ENCODE data around the gene STK26. TPM values are rescaled to one million over a fixed set of nuclear protein-coding genes. Genes with fewer than 3 reads are reported as not detected.

The STK26 gene
- total RNA-seq, 1 experiment from 2014 or later, result 50.7 TPM

DNA sequence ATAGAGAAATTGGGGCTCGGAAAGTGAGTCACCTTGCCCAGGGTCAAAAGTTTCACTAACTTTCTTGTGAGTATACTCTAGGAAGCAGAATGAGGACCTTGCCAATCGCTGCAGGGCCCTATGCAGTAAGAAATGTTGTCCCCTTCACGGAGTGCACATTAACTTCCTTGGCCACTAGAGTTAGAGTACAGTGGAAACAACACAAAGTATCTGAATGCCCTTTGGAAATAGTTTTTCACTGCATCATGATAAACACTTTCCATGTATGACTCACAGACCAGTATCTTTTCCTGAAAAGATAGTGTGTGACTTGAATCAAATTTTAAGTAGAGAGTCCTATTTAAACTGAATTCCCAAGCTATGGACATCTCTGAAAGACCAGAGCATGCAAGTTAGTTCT, 45.5 kb upstream of the STK26 start:
- Histone ChIP-seq H3K27ac (ENCODE audit: low read length) (no peak overlapping the region), H3K4me1 (ENCODE audit: insufficient read depth, low read length) (no peaks in the 10 kb centered on the region), H3K4me2 (ENCODE audit: low read length) (no peak overlapping the region), H3K4me3 (ENCODE audit: low read length) (no peak overlapping the region), H3K9me2 (replicated peaks; ENCODE audit: low read length) (no peaks in the 10 kb centered on the region), H2AFZ (ENCODE audit: low read length) (no peak overlapping the region), H3K9ac (ENCODE audit: low read length) (no peak overlapping the region), H3K79me2 (ENCODE audit: low read length) (no peaks in the 10 kb centered on the region), H3K36me3 (ENCODE audit: low read depth, low read length) (no peaks in the 10 kb centered on the region), H4K20me1 (ENCODE audit: low read length) (no peaks in the 10 kb centered on the region), H3K9me3 (ENCODE audit: low read length) (no peaks in the 10 kb centered on the region), H3K27me3 (ENCODE audit: low read length) (no peaks in the 10 kb centered on the region), H3F3A (ENCODE audit: low read length, unreplicated experiment) (no peaks in the 10 kb centered on the region)
- no TSS peak for BruUV-seq (replicated peaks)
- no peak for TF ChIP-seq EZH2 (IDR thresholded peaks at IDR 0.05; ENCODE audit: low read length, unreplicated experiment)
- peak; percentile 30 for DNase-seq
- ATAC-seq, result no peak
- ChIA-PET POLR2A (ENCODE audit: unreplicated experiment) (no interaction called here), CTCF (no interaction called here)
- intact Hi-C loops (cut with micrococcal nuclease), result no loop called here

DNA sequence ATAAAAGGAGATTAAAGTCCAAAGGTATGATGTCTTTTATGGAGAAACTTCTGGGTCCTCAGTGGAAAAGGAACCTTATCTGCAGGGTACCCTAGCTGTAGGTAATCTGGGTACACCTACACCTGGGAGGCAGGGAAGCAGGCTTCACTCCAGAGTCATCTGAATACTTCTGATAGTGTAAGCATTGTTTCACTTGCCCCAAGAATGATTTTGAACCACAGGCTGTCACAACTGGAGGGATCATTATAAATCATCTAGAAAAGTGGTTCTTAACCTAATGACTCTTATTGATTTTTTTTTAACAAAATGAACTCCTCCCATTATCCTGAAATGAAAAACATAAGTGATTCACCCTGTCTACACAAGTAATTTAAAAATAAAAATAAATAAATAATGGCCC, 44.0 kb upstream of the STK26 start:
- Histone ChIP-seq H3K4me2 (ENCODE audit: low read length) (no peak overlapping the region), H3F3A (ENCODE audit: low read length, unreplicated experiment) (no peaks in the 10 kb centered on the region), H3K27me3 (ENCODE audit: low read length) (no peaks in the 10 kb centered on the region), H3K9me2 (replicated peaks; ENCODE audit: low read length) (no peaks in the 10 kb centered on the region), H3K9ac (ENCODE audit: low read length) (no peak overlapping the region), H3K36me3 (ENCODE audit: low read depth, low read length) (no peaks in the 10 kb centered on the region), H3K27ac (ENCODE audit: low read length) (no peak overlapping the region), H3K79me2 (ENCODE audit: low read length) (no peaks in the 10 kb centered on the region), H3K4me3 (ENCODE audit: low read length) (no peak overlapping the region), H3K4me1 (ENCODE audit: insufficient read depth, low read length) (no peaks in the 10 kb centered on the region), H2AFZ (ENCODE audit: low read length) (no peak overlapping the region), H3K9me3 (ENCODE audit: low read length) (no peaks in the 10 kb centered on the region), H4K20me1 (ENCODE audit: low read length) (no peaks in the 10 kb centered on the region)
- DNase-seq (no peak), ATAC-seq (no peak)
- intact Hi-C loops (cut with micrococcal nuclease), result no loop called here
- POLR2A ChIA-PET (ENCODE audit: unreplicated experiment), result no interaction called here
- no peak for TF ChIP-seq EZH2 (IDR thresholded peaks at IDR 0.05; ENCODE audit: low read length, unreplicated experiment)
- TF ChIP-seq, protein P1, sequence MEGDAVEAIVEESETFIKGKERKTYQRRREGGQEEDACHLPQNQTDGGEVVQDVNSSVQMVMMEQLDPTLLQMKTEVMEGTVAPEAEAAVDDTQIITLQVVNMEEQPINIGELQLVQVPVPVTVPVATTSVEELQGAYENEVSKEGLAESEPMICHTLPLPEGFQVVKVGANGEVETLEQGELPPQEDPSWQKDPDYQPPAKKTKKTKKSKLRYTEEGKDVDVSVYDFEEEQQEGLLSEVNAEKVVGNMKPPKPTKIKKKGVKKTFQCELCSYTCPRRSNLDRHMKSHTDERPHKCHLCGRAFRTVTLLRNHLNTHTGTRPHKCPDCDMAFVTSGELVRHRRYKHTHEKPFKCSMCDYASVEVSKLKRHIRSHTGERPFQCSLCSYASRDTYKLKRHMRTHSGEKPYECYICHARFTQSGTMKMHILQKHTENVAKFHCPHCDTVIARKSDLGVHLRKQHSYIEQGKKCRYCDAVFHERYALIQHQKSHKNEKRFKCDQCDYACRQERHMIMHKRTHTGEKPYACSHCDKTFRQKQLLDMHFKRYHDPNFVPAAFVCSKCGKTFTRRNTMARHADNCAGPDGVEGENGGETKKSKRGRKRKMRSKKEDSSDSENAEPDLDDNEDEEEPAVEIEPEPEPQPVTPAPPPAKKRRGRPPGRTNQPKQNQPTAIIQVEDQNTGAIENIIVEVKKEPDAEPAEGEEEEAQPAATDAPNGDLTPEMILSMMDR (conservative IDR thresholded peaks at IDR 0.05; ENCODE audit: low read depth, low read length), result no peak
- no peak for TF ChIP-seq EZH2phosphoT487 (IDR thresholded peaks at IDR 0.05; ENCODE audit: borderline replicate concordance, low read length)
- no TSS peak for BruUV-seq (replicated peaks)
- CTCF ChIA-PET, result no interaction called here

DNA sequence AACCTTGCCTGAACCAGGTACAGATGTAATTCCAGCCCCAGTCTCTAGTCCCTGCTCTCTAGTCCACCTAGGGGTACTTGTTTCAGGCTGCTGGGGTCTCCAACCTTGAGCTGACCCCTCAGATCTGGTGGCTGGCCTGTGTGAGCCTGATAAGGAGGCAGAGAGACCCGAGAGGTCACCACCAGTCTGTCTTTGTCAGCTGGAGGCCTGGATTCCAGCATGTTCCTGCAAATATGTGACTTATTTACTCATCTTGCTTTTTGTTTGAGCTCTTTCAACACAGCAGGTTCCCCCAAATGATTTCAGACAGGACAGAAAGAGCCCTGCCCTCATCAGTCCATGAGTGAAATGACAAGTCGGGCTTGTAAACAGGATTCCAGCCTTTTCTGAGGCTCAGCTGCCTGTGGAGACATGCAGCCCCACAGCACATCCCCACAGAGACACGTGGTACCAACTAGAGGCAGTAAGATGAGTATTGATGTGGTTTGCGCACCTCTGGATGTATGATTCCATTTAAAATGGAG, 37.5 kb upstream of the STK26 start:
- Histone ChIP-seq H3K4me3 (ENCODE audit: low read length) (no peak overlapping the region), H3K27me3 (ENCODE audit: low read length) (no peaks in the 10 kb centered on the region), H3K79me2 (ENCODE audit: low read length) (no peaks in the 10 kb centered on the region), H3K36me3 (ENCODE audit: low read depth, low read length) (no peaks in the 10 kb centered on the region), H3K9ac (ENCODE audit: low read length) (no peak overlapping the region), H3K9me2 (replicated peaks; ENCODE audit: low read length) (no peaks in the 10 kb centered on the region), H3K4me2 (ENCODE audit: low read length) (no peak overlapping the region), H4K20me1 (ENCODE audit: low read length) (no peaks in the 10 kb centered on the region), H3K9me3 (ENCODE audit: low read length) (no peaks in the 10 kb centered on the region), H3K4me1 (ENCODE audit: insufficient read depth, low read length) (peaks cover 3% of the 10 kb centered on the region; the same call in 1 of the 2 replicates), H3F3A (ENCODE audit: low read length, unreplicated experiment) (no peaks in the 10 kb centered on the region), H2AFZ (ENCODE audit: low read length) (no peak overlapping the region), H3K27ac (ENCODE audit: low read length) (no peak overlapping the region)
- no TSS peak for BruUV-seq (replicated peaks)
- intact Hi-C loops (cut with micrococcal nuclease), result no loop called here
- ChIA-PET POLR2A (ENCODE audit: unreplicated experiment) (no interaction called here), CTCF (no interaction called here)
- no peak for DNase-seq
- ATAC-seq, result no peak
- no peak for TF ChIP-seq EZH2phosphoT487 (IDR thresholded peaks at IDR 0.05; ENCODE audit: borderline replicate concordance, low read length)
- TF ChIP-seq EZH2 (IDR thresholded peaks at IDR 0.05; ENCODE audit: low read length, unreplicated experiment), result no peak

DNA sequence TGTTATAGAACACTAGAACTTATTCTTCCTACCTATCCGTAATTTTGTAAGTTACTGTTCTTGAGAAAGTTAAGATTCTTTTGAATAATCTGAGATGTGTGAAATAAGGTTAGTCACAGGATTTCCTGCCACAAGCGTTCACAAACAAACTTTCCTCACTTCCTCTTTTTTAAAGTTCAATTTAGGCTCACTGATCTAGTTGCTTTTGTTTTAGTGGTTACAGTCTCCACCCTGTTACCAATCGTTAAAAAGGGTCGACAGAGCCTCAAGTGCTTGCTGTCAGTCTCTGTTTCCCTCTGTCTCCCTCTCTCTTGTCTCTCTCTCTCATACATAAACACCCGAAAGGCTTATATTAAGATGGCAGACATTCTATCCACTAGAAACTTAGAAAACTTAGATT, 35.9 kb upstream of the STK26 start:
- Histone ChIP-seq H4K20me1 (ENCODE audit: low read length) (no peaks in the 10 kb centered on the region), H3K36me3 (ENCODE audit: low read depth, low read length) (no peaks in the 10 kb centered on the region), H3K4me1 (ENCODE audit: insufficient read depth, low read length) (peaks cover 3% of the 10 kb centered on the region; the same call in 1 of the 2 replicates), H3K27me3 (ENCODE audit: low read length) (no peaks in the 10 kb centered on the region), H2AFZ (ENCODE audit: low read length) (no peak overlapping the region; the same call in 1 of the 2 replicates), H3K9me3 (ENCODE audit: low read length) (no peaks in the 10 kb centered on the region), H3K27ac (ENCODE audit: low read length) (no peak overlapping the region), H3K9me2 (replicated peaks; ENCODE audit: low read length) (no peaks in the 10 kb centered on the region), H3K9ac (ENCODE audit: low read length) (no peak overlapping the region), H3F3A (ENCODE audit: low read length, unreplicated experiment) (no peaks in the 10 kb centered on the region), H3K4me2 (ENCODE audit: low read length) (no peak overlapping the region), H3K4me3 (ENCODE audit: low read length) (no peak overlapping the region), H3K79me2 (ENCODE audit: low read length) (no peaks in the 10 kb centered on the region)
- DNase-seq (no peak), ATAC-seq (no peak)
- intact Hi-C loops (cut with micrococcal nuclease), result no loop called here
- no TSS peak for BruUV-seq (replicated peaks)
- CTCF ChIA-PET, result no interaction called here
- POLR2A ChIA-PET (ENCODE audit: unreplicated experiment), result no interaction called here
- TF ChIP-seq EZH2phosphoT487 (IDR thresholded peaks at IDR 0.05; ENCODE audit: borderline replicate concordance, low read length), result no peak
- TF ChIP-seq, protein P1 (conservative IDR thresholded peaks at IDR 0.05; ENCODE audit: low read depth, low read length), result no peak
- TF ChIP-seq EZH2 (IDR thresholded peaks at IDR 0.05; ENCODE audit: low read length, unreplicated experiment), result no peak

Data from PC-3 (cell line).